ENCODE data around the gene AMPD3.

Gene AMPD3

DNA sequence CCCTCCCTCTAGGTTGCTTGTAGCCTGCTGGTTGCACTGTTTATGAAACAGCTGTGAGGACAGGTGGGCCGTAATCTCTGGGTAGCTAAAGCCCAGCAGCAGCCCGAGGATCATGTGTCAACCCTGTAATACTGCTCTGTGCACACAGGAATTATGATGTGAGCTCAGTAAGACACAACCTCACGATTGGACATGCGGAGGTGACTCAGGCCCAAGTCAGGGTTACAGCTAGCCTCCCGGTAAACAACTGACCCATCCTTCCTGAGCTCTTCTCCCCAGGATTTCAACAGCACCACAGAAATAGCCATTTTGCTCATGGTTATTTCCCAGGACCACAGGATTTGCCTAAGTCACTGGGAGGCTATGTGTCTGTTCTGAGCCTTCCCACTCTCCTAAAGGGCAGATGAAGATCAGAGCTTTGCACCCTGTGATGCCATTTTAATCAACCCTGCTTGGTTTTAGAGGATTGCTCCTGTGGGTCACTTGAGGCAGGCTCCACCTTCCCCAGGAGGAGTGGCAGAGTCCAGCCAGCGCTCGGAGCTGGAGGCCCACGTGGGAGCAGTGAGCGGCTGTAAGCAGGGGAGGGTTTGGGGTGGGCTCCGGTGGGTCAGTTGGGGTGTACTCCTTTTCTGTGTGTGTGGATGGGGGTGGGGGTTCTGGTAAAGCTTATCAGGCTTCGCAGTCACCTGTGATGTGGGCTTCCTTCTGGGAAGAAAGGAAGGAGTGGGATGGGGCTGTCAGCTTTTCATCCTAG is at the start of gene AMPD3:
Gene AMPD3, plus strand, starts transcription at position 387 of the 754 bp plus-strand sequence. CDS start 6,256 bp downstream, outside the sequence.
- peak within 1 kb of the TSS; percentile 53; the same call in 1 of the 2 replicates for H3K4me3 ChIP-seq (ENCODE audit: low read length)
- TF ChIP-seq ZNF274 (IDR thresholded peaks at IDR 0.05; ENCODE audit: low read depth, low read length) = no peak

GRCh38 chr11:10405865-10406592 is 49.0 kb upstream of the AMPD3 start:
- H3K4me3 ChIP-seq (ENCODE audit: low read length) = no peak overlapping the region
- TF ChIP-seq ZNF274 (IDR thresholded peaks at IDR 0.05; ENCODE audit: low read depth, low read length) = no peak

GRCh38 chr11:10407055-10407454 is 48.0 kb upstream of the AMPD3 start:
- no peak for TF ChIP-seq ZNF274 (IDR thresholded peaks at IDR 0.05; ENCODE audit: low read depth, low read length)
- H3K4me3 ChIP-seq (ENCODE audit: low read length) = no peak overlapping the region

DNA sequence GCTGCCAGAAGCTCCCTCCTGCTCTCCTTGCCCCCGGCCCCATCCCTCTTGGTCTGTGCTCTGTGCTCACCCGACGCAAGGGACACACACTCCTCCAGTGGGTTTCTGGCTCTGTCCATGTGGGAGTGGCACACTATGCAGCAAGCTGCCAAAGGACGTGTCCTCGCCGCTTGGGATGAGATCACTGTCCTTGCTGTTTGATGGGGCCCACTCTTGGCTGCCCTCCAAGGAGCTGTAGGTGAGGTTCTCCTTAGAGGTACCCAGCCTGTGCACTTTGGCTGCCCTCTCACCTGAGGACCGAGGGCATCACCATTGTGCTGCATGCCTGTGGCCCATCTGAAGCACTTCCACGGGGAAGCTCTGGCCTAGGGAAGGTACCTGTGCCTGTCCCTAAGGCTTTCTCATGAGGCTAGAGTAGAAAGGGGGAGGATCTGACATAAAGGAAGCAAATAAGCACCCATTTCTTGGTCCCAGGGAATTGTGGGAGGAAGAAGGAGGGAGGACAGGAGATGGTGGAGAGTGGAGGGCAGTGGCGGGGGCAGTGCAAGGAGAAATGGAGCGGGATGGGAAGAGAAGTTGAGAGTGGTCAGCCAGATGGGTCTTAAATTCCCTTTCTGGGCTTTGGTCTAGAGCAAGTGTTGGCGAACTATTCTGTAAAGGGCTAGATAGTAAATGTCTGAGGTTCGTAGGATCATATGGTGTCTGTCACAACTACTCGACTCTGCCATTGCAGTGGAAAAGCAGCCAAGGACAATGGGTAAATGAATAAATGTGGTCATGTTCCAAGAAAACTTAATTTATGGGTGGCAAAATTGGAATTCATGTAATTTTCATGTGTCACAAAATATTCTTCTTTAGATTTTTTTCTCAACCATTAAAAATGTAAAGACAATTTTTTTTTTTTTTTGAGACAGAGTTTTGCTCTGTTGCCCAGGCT is 47.0 kb upstream of the AMPD3 start:
- TF ChIP-seq ZNF274 (IDR thresholded peaks at IDR 0.05; ENCODE audit: low read depth, low read length) = no peak

GRCh38 chr11:10409207-10409661 is 45.8 kb upstream of the AMPD3 start:
- no peak overlapping the region for H3K4me3 ChIP-seq (ENCODE audit: low read length)
- TF ChIP-seq ZNF274 (IDR thresholded peaks at IDR 0.05; ENCODE audit: low read depth, low read length) = no peak

More for the DNA sequence above, 47.0 kb upstream of the AMPD3 start:
- H3K4me3 ChIP-seq (ENCODE audit: low read length) = no peak overlapping the region

DNA sequence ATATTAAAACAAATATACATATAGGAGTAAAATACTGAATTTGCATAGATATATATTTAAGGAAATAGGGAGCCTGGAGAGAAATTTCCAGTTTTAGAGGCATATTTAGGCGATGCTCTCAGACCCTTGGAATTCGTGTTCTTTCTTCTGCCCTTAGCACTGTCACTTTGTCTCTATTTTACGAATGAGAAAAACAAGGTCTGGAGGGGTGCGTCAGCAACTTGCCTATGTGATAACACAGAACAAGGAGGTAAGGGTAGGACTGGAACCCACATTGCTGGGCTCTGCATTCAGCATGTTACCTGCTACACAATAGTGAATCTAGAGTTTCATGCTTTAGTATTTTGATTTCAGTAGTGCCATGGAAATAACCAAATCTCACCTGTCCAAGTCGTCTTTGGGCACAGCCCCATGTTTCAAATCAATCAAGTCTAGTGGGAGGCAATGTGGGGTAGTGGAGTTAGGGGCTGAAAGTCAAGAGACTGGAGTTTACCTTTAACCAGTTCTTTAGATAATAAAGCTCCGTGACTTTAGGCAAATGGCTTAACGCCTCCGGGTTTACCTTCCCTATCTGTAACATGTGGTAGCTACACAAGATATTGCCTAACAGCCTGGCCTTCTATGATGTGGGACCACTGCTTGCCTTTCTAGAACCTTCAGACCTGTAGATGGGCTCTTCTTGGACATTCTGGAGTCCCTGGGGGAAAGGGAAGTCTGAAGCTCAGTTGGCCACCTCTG is 44.8 kb upstream of the AMPD3 start:
- H3K4me3 ChIP-seq (ENCODE audit: low read length) = no peak overlapping the region
- no peak for TF ChIP-seq ZNF274 (IDR thresholded peaks at IDR 0.05; ENCODE audit: low read depth, low read length)

DNA sequence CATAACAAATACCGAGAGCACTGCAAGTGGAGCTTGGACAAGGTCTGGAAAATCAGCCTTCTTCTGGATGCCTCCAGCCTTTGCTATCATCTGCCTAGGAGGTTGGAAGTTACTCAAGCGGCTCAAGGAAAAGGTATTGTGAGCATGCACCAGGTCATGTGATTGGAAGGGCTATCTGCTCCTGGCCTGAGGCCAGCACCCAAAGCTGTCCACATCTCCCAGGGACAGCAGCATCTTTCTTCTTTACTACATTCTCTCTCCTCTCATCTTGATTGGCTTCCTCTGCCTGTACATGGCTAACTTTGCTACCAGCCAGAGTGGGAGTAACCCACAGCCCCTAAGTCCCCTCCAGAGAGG is 44.2 kb upstream of the AMPD3 start:
- TF ChIP-seq ZNF274 (IDR thresholded peaks at IDR 0.05; ENCODE audit: low read depth, low read length) = no peak
- no peak overlapping the region for H3K4me3 ChIP-seq (ENCODE audit: low read length)

GRCh38 chr11:10412266-10412665 is 42.8 kb upstream of the AMPD3 start:
- TF ChIP-seq ZNF274 (IDR thresholded peaks at IDR 0.05; ENCODE audit: low read depth, low read length) = no peak
- H3K4me3 ChIP-seq (ENCODE audit: low read length) = no peak overlapping the region

GRCh38 chr11:10413268-10413667 is 41.8 kb upstream of the AMPD3 start:
- no peak for TF ChIP-seq ZNF274 (IDR thresholded peaks at IDR 0.05; ENCODE audit: low read depth, low read length)
- H3K4me3 ChIP-seq (ENCODE audit: low read length) = no peak overlapping the region

- no peak overlapping the region for H3K4me3 ChIP-seq (ENCODE audit: low read length)
- TF ChIP-seq ZNF274 (IDR thresholded peaks at IDR 0.05; ENCODE audit: low read depth, low read length) = no peak
Measured at GRCh38 chr11:10414181-10414580, 40.9 kb upstream of the AMPD3 start.

DNA sequence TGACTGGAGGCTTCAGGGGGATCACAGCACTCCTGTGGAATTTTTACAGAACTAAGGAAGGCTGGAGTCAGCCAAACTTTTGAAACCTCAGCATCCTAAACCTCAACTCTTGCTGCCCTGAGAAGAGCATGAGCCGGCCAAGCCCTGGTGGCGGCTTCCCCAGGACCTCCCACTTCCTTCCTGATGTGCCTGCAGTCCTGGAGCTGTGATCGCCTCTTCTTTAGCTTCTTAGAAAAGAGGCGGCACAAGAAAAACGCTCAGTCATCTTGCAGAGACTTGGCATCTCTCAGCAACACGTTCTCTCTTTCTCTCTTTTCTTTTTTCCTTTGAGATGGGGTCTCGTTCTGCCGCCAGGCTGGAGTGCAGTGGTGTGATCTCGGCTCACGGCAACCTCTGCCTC is 40.4 kb upstream of the AMPD3 start:
- no peak overlapping the region for H3K4me3 ChIP-seq (ENCODE audit: low read length)
- no peak for TF ChIP-seq ZNF274 (IDR thresholded peaks at IDR 0.05; ENCODE audit: low read depth, low read length)

- no peak for TF ChIP-seq ZNF274 (IDR thresholded peaks at IDR 0.05; ENCODE audit: low read depth, low read length)
- H3K4me3 ChIP-seq (ENCODE audit: low read length) = no peak overlapping the region
Measured at GRCh38 chr11:10415817-10416392, 39.2 kb upstream of the AMPD3 start.

- no peak overlapping the region for H3K4me3 ChIP-seq (ENCODE audit: low read length)
- TF ChIP-seq ZNF274 (IDR thresholded peaks at IDR 0.05; ENCODE audit: low read depth, low read length) = no peak
Measured at GRCh38 chr11:10418259-10418949, 36.7 kb upstream of the AMPD3 start.
